Uterine smooth muscle cell (primary cell): ENCODE results near the gene MKI67. TPM values are rescaled to one million over a fixed set of nuclear protein-coding genes. Genes with fewer than 3 reads are reported as not detected.

Source experiments
- total RNA-seq: library from RNA; depleted of rRNA; stranded (reverse); fragments of >200 nt; gene quantifications from 2 replicates; pipeline ENCODE4 v1.2.3, GENCODE V29; 2014

The MKI67 gene
- total RNA-seq = 10.1 and 48.0 TPM in 2 replicates

GRCh38 chr10:128125944-128126764, at the start of gene MKI67:
TSS of gene MKI67 (minus strand) at chr10:128126423. CDS start at chr10:128125667, 756 bp downstream.

Other genes starting within 250 kb of the MKI67 start
- gene CLRN3, start 233.5 kb downstream of the MKI67 start, total RNA-seq = not detected in 2 replicates
- 0.22 and 1.5 TPM in 2 replicates for gene PTPRE, start 219.3 kb downstream of the MKI67 start, total RNA-seq